ENCODE data around the gene APMAP. TPM values are rescaled to one million over a fixed set of nuclear protein-coding genes. Genes with fewer than 3 reads are reported as not detected.
"Not testable (repeated sequence)": the region's sequence is repeated elsewhere in the genome, so short reads cannot be mapped to it uniquely, and the experiment has no call there.

The APMAP gene
- total RNA-seq, 2 experiments from 2014 or later: 47.5 to 56.0 TPM

DNA sequence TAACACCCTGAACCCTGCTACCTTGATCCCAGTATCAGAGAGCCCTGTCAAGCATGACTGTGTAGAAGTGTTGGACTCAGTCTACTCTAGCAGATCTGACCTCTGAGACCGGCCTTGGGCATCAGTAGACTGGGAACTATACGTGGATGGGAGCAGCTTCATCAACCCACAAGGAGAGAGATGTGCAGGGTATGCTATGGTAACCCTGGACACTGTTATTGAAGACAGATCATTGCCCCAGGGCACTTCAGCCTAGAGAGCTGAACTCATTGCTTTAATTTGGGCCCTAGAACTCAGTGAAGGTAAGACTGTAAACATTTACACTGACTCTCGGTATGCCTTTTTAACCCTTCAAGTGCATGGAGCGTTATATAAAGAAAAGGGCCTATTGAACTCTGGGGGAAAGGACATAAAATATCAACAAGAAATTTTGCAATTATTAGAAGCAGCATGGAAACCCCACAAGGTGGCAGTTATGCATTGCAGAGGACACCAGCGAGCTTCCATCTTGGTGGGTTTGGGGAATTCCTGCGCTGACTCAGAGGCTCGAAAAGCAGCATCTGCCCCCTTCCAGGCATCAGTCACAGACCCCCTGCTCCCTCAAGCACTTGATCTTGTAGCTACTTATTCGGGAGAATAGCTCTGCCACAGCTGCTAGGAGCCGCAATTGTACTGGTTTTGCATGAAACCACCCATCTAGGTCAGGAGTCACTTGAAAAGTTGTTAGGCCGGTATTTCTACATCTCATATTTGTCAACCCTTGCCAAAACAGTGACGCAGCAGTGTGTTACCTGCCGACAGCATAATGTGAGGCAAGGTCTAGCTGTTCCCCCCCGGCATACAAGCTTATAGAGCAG is 62.5 kb downstream of the APMAP start:
- CTCF ChIA-PET: interaction anchor here (0.8 to 3.7 kb wide), 21 partner anchors 9 to 903 kb away, joined by 3 to 39 read pairs (median 4); partner anchors contain the start of genes ACSS1 and CST7
- not testable (repeated sequence) for ATAC-seq; H3K27me3 Mint-ChIP-seq; H3K36me3 Mint-ChIP-seq; H3K9me3 Mint-ChIP-seq (ENCODE audit: low read depth); H3K4me3 Mint-ChIP-seq
- peak overlapping the region; percentile 42 for H3K27ac Mint-ChIP-seq
- H3K4me1 Mint-ChIP-seq: peaks cover 27% of the 10 kb centered on the region
- peak; percentile 47 for DNase-seq

DNA sequence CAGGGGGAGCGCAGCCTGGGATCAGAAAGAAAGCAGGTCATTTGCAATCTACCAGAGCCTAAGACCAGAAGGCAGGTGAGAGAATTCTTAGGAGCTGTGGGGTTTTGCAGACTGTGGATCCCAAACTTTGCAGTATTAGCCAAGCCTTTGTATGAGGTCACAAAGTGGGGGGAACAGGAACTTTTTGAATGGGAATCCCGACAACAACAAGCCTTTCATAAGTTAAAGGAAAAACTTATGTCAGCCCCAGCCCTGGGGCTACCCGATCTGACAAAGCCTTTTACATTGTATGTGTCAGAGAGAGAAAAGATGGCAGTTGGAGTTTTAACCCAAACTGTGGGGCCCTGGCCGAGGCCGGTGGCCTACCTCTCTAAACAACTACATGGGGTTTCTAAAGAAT is 63.3 kb downstream of the APMAP start:
- not testable (repeated sequence) for H3K27ac Mint-ChIP-seq, H3K36me3 Mint-ChIP-seq, ATAC-seq

DNA sequence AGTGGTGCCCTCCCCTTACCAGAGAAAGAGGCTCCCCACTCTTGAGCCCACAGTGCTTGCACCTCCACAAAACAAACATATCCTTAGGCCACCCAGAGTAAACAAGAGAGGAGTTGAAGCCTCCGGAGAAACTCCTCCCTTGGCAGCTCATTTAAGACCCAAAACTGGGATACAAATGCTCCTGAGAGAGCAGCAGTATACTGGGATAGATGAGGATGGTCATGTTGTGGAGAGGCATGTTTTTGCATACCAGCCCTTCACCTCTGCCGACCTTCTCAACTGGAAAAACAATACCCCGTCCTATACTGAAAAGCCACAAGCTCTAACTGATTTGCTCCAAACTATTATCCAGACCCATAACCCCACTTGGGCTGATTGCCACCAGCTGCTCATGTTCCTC is 71.8 kb downstream of the APMAP start:
- CTCF ChIA-PET: interaction anchor here (2.0 kb wide), 1 partner anchor 10 kb away, joined by 5 read pairs; no protein-coding TSS in a partner anchor
- ATAC-seq; DNase-seq; H3K36me3 Mint-ChIP-seq; H3K27ac Mint-ChIP-seq; H3K4me3 Mint-ChIP-seq; H3K9me3 Mint-ChIP-seq (ENCODE audit: low read depth); H3K27me3 Mint-ChIP-seq: not testable (repeated sequence)
- peaks cover 12% of the 10 kb centered on the region for H3K4me1 Mint-ChIP-seq

More for the DNA sequence above, 63.3 kb downstream of the APMAP start:
- peaks cover 27% of the 10 kb centered on the region for H3K4me1 Mint-ChIP-seq
- H3K9me3 Mint-ChIP-seq (ENCODE audit: low read depth); H3K4me3 Mint-ChIP-seq; DNase-seq; H3K27me3 Mint-ChIP-seq: not testable (repeated sequence)
- CTCF ChIA-PET: interaction anchor here (1.2 to 2.5 kb wide), 5 partner anchors 29 to 130 kb away, joined by 3 to 8 read pairs (median 3); no protein-coding TSS in a partner anchor

DNA sequence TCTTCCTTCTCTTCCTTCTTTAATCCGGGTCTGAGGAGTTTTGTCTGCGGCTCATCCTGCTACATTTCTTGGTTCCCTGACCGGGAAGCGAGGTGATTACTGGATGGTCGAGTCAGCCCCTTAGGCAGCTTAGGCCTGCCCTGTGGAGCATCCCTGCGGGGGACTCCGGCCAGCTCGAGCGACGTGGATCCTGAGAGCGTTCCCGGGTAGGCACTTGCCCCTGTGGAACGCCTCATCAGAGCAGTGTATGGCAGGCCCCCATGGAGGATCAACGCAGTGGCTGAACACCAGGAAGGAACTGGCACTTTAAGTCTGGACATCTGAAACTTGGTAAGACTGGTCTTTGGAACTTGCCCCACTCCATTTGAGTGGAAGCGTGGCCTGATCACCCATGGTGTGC is 72.9 kb downstream of the APMAP start:
- peaks cover 12% of the 10 kb centered on the region for H3K4me1 Mint-ChIP-seq
- not testable (repeated sequence) for H3K36me3 Mint-ChIP-seq; H3K27me3 Mint-ChIP-seq; H3K27ac Mint-ChIP-seq; H3K4me3 Mint-ChIP-seq; H3K9me3 Mint-ChIP-seq (ENCODE audit: low read depth); ATAC-seq
- CTCF ChIA-PET: interaction anchor here (0.9 to 2.0 kb wide), 3 partner anchors 12 to 30 kb away, joined by 3 to 12 read pairs (median 3); no protein-coding TSS in a partner anchor
- peak; percentile 36 for DNase-seq

DNA sequence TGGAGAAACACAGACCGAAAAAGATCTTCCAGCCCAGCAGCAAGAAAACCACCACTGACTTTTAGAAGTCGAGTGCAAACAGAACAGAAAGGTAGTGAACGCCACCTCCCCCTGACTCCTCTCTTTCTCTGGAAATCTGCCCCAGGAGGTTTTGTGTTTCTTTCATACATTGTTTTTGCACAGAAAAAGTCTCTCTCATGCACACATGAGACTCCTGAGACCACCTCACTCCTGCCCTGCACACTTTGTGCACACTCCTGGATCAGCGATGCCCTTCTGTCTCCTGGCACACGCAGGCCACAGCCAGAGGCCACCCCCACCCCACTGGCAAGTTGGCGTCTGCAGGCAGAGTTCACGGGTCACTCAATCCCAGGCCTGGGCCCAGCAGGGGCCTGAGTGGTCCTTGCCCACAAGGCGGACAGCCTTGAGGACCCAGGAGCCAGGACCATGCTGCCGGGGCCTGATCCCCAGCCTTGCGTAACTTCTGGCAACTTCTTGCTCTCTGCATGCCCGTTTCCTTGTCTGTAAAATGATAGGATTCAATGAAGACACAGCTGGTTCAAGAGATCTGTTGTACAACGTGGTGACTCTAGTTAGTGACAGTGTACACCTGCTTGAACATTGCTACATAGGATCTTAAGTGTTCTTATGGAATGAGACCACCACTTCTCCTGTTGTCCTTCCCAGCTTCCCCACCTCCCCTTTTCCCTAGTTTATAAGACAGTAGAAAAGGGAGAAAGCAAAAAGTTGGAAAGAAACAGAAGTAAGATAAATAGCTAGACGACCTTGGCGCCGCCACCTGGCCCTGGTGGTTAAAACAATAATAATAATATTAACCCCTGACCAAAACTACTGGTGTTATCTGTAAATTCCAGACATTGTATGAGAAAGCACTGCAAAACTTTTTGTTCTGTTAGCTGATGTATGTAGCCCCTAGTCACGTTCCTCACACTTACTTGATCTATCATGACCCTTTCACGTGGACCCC is 73.7 kb downstream of the APMAP start:
- Mint-ChIP-seq H3K27ac (no peak overlapping the region), H3K27me3 (peaks cover 6% of the 10 kb centered on the region), H3K4me1 (peaks cover 12% of the 10 kb centered on the region), H3K9me3 (ENCODE audit: low read depth) (no peaks in the 10 kb centered on the region), H3K36me3 (no peaks in the 10 kb centered on the region), H3K4me3 (no peak overlapping the region)
- peak; percentile 12 for ATAC-seq
- CTCF ChIA-PET: interaction anchor here (0.6 to 2.0 kb wide), 11 partner anchors 9 to 981 kb away, joined by 3 to 12 read pairs (median 3); no protein-coding TSS in a partner anchor
- peak; percentile 30 for DNase-seq

DNA sequence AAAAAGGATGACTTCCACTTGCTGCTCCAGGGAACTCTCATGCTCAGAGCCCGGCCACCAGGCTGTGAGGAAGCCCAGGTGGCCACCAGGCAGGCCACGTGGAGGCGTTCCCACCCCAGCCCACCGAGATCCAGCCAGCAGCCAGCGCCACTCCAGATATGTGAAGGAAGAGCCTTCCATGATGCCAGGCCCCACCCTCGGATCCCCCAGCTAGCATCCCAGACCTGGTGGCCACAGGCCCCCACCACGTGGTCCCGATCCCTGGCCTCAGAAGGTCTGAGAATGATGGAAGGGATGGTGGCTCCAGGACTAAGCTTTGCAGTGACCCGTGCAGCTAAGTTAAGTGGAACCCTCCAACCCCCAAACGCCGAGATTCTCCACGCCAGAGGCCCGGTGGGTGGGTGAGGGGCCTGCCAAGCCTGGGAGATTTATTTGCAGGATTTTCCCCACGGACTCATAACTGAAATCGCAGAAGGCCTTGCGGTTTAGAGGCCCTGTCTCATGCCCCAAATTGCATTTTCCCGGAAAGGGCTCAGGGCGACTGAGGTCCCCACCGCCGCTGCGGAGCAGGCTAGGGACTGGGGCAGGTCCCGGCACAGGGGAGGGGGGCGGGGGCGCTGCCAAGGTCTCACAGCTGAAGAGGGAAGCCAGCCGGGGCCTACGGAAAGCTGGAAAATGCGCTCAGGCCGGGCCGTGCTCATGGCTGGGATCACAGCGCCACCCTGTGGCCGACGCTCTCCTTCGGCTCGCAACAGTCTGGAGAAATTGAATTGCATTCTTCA is 74.6 kb downstream of the APMAP start:
- H3K27me3 Mint-ChIP-seq: peaks cover 6% of the 10 kb centered on the region
- H3K36me3 Mint-ChIP-seq: no peaks in the 10 kb centered on the region
- CTCF ChIA-PET: interaction anchor here (0.6 to 2.0 kb wide), 12 partner anchors 8 to 1028 kb away, joined by 3 to 12 read pairs (median 3); no protein-coding TSS in a partner anchor
- peak; percentile 81 for ATAC-seq
- H3K4me3 Mint-ChIP-seq: no peak overlapping the region
- peak; percentile 64 for DNase-seq
- no peaks in the 10 kb centered on the region for H3K9me3 Mint-ChIP-seq (ENCODE audit: low read depth)
- H3K4me1 Mint-ChIP-seq: peaks cover 12% of the 10 kb centered on the region
- no peak overlapping the region for H3K27ac Mint-ChIP-seq

DNA sequence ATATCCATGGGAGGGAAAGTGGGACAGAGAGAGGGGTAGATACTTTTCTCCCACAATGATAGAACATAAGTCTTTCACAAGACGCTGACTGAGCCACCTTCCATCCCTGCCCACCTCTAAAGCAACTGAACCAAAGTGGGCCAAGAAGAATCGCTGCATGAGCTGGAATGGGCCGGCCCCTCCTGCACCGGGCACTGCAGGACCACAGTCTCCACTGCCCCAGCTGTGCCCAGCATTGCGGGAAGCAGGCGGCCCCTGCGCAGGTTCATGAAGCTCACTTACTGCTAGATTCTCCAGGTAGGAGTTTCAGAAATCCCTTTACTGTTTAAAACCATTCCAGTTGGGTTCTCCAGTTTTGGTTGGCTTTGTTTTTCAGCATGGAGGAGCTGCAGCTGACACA is 75.5 kb downstream of the APMAP start:
- no peaks in the 10 kb centered on the region for H3K36me3 Mint-ChIP-seq
- H3K4me3 Mint-ChIP-seq: no peak overlapping the region
- CTCF ChIA-PET: interaction anchor here (1.2 to 1.6 kb wide), 4 partner anchors 15 to 133 kb away, joined by 3 to 7 read pairs (median 4); no protein-coding TSS in a partner anchor
- H3K27me3 Mint-ChIP-seq: peaks cover 6% of the 10 kb centered on the region
- H3K27ac Mint-ChIP-seq: no peak overlapping the region
- no peaks in the 10 kb centered on the region for H3K9me3 Mint-ChIP-seq (ENCODE audit: low read depth)
- DNase-seq (peak; percentile 34), ATAC-seq (no peak)
- peaks cover 12% of the 10 kb centered on the region for H3K4me1 Mint-ChIP-seq

DNA sequence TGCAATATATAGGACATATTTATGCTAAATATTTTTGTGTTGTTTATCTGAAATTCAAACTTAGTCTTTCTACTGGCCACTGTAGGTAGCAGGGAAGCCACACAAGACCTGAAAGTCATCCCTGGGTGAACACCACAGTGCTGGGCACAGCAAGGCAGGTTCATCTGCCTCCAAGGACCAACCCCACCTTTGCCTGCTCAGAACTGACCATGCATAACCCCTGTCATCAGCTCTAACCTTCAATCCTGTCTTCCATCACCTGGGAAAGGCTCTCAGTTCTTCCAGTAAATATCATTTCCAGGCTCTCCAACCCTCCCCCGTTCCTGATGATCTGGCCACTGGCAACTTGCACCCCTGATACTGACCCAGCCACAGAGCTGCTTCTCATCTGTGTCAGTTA is 76.1 kb downstream of the APMAP start:
- H3K36me3 Mint-ChIP-seq: no peaks in the 10 kb centered on the region
- DNase-seq (peak; percentile 19), ATAC-seq (no peak)
- H3K27ac Mint-ChIP-seq: no peak overlapping the region
- CTCF ChIA-PET: interaction anchor here (1.4 kb wide), 1 partner anchor 15 kb away, joined by 4 read pairs; no protein-coding TSS in a partner anchor
- H3K4me1 Mint-ChIP-seq: peaks cover 12% of the 10 kb centered on the region
- no peak overlapping the region for H3K4me3 Mint-ChIP-seq
- peaks cover 6% of the 10 kb centered on the region for H3K27me3 Mint-ChIP-seq
- no peaks in the 10 kb centered on the region for H3K9me3 Mint-ChIP-seq (ENCODE audit: low read depth)

DNA sequence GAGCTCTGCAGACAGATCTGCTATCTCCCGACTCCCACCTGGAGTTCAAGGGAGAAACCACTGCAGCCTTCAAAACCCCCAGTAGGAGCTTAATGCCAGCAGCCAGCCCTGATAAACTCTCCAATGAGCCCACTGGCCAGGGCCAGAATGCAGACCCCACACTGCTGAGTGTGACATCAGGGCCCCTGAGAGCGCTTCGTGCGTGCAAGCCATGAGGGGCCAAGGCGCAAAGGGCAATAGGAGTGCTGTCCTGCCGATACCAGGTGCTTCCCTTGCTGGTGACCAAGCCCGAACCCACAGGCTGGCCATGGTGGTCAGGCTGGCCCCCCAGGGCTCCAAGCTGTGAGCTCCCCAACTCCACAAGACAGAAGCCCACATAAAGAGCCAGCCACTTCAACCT is 76.7 kb downstream of the APMAP start:
- Mint-ChIP-seq H3K4me1 (peaks cover 12% of the 10 kb centered on the region), H3K27ac (no peak overlapping the region), H3K27me3 (peaks cover 6% of the 10 kb centered on the region), H3K9me3 (ENCODE audit: low read depth) (no peaks in the 10 kb centered on the region), H3K36me3 (no peaks in the 10 kb centered on the region), H3K4me3 (no peak overlapping the region)
- no peak for ATAC-seq
- CTCF ChIA-PET: interaction anchor here (1.4 kb wide), 1 partner anchor 16 kb away, joined by 4 read pairs; no protein-coding TSS in a partner anchor
- DNase-seq: no peak

DNA sequence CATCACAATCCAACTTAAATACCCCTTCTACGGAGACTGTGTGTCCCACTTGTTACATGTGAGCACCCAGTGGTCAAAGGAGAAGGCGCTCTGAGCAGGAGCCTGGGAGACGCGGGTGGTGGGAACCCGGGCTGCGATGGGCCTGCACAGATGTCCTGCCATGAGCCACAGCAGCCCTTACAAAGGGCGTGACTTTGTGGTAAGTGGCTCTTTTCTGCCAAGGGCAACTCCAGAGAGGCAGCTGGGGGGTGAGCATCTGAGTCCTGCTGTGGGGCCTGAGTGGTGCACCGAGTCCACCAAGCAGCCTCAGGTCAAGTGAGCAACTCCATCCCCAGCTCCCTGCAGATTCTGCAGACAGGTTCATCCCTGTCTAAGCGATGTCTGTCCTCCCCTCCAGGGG is 77.1 kb downstream of the APMAP start:
- Mint-ChIP-seq H3K4me3 (no peak overlapping the region), H3K4me1 (peaks cover 12% of the 10 kb centered on the region), H3K9me3 (ENCODE audit: low read depth) (no peaks in the 10 kb centered on the region), H3K27me3 (peaks cover 6% of the 10 kb centered on the region), H3K27ac (no peak overlapping the region), H3K36me3 (no peaks in the 10 kb centered on the region)
- CTCF ChIA-PET: no interaction called here
- no peak for ATAC-seq
- DNase-seq: peak; percentile 33

DNA sequence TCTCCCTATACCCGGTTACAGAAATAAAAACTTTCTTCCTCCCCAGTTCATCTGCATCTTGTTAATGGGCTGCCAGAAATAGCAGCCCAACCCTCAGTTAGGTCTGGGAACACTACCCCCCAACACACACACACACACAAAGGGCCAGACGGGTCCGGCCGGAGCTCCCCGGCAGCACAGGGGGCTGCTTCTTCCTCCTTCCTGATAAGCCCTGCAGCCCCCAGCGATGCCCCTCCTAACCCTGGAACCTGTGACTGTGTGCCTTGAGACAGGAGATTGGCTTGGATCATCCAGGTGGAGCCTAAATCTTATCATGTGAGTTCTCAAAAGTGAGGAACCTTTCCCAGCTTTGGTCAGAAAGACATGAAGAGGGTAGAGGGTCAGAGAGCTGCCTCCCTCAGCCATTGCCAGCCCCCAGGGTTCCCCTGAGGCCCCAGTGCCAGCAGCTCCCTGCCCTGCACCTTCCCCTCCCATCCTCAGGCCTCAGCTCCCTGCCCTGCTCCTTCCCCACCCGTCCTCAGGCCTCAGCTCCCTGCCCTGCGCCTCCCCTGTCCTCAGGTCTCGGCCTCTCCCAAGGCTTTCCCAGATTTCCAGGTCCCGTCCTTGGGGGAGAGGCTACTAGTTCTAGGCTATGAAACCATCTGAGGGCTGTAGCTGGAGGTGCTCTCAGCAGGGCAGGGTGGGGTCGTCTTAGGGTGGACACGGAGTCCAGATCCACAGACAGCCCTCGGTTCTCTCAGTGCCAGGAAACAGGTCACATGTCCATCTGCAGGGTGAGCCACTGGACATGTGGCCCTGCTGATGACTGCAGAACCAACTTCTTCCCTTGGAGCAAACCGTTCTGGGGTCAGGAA is 77.9 kb downstream of the APMAP start:
- H3K4me1 Mint-ChIP-seq: peaks cover 8% of the 10 kb centered on the region
- H3K4me3 Mint-ChIP-seq: no peak overlapping the region
- H3K27me3 Mint-ChIP-seq: peaks cover 3% of the 10 kb centered on the region
- ATAC-seq: no peak
- no peaks in the 10 kb centered on the region for H3K36me3 Mint-ChIP-seq
- no peak overlapping the region for H3K27ac Mint-ChIP-seq
- CTCF ChIA-PET: no interaction called here
- peak; percentile 32 for DNase-seq
- H3K9me3 Mint-ChIP-seq (ENCODE audit: low read depth): no peaks in the 10 kb centered on the region

Data from activated CD8-positive, alpha-beta memory T cell treated with anti-CD3 and anti-CD28 coated beads, Interleukin-2, amount 10 ng/mL, durations not matched to agents 7 days and 5 days (primary cell).